ENCODE results near the gene SETD1A.

DNA sequence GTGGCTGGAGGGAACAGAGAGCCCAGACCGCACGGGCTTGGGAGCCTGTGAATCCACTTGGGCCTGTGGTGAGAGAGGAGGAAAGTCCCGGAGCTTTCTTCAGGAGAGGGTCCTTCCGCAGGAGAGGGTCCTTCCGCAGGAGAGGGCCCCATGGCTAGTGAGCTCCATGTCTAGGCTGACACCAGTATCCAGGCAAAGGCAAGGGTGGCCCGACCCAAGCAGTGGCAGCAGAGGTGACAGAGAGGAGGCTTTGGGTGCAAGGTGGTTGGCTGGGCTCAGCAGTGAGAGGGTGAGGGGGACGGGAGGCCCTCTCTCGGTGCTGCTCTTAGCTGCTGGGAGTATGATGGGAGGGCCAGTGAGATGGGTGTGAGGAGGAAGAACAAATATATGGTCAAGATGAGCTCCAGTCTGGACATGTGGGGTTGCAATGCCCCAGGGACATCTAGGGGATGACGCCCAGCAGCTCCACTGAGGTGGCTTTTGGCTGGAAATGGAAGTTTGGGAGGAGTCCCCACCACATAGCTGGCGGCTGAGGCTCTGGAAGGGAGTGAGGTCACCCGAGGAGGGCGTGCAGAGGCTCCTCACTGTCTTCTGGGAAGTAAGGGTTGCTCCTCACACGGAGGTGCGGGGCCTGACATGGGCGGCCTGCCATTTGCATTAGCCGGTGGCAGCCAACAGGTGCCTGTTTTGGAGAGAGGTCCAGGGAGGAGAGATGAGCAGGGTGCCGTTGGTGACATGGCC lies 25.2 kb downstream of the SETD1A start:
- TF ChIP-seq, protein P1, sequence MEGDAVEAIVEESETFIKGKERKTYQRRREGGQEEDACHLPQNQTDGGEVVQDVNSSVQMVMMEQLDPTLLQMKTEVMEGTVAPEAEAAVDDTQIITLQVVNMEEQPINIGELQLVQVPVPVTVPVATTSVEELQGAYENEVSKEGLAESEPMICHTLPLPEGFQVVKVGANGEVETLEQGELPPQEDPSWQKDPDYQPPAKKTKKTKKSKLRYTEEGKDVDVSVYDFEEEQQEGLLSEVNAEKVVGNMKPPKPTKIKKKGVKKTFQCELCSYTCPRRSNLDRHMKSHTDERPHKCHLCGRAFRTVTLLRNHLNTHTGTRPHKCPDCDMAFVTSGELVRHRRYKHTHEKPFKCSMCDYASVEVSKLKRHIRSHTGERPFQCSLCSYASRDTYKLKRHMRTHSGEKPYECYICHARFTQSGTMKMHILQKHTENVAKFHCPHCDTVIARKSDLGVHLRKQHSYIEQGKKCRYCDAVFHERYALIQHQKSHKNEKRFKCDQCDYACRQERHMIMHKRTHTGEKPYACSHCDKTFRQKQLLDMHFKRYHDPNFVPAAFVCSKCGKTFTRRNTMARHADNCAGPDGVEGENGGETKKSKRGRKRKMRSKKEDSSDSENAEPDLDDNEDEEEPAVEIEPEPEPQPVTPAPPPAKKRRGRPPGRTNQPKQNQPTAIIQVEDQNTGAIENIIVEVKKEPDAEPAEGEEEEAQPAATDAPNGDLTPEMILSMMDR (conservative IDR thresholded peaks at IDR 0.05; ENCODE audit: low read length) = no peak
- TF ChIP-seq EZH2phosphoT487 (IDR thresholded peaks at IDR 0.05; ENCODE audit: borderline replicate concordance) = no peak

Data from Loucy (cell line).